Coronary artery (tissue), 2 donors: ENCODE data around the gene PRKAR1A.
"Not testable (repeated sequence)": the region's sequence is repeated elsewhere in the genome, so short reads cannot be mapped to it uniquely, and the experiment has no call there.

Experiments used
- DNase-seq: peaks from one replicate; pipeline ENCODE4 v3.0.0-alpha.2; 2017; ENCODE audit warnings: low spot score
- H3K27ac ChIP-seq, 2 donors: fragments of 200-600 bp; sonication (generic); one replicate each; pipeline ENCODE4 v1.5.1; 2016 to 2019
- H3K4me3 ChIP-seq: fragments of 200-600 bp; sonication (generic); 2 replicates; pipeline ENCODE4 v1.5.1; 2016; ENCODE audit warnings: mild to moderate bottlenecking, moderate library complexity
- CTCF ChIP-seq: fragments of 200-600 bp; sonication (generic); IDR thresholded peaks from one replicate; pipeline ENCODE4 v1.5.1; 2019; ENCODE audit warnings: antibody characterized with exemption

PRKAR1A gene

GRCh38 chr17:68578236-68578635 is 66.0 kb downstream of the PRKAR1A start:
- H3K27ac ChIP-seq: no peak overlapping the region
- DNase-seq: no peak
- no peak for TF ChIP-seq CTCF
- no peak overlapping the region for H3K4me3 ChIP-seq

- DNase-seq: no peak
- TF ChIP-seq CTCF: no peak
- no peak overlapping the region for H3K4me3 ChIP-seq
- H3K27ac ChIP-seq: peak overlapping the region in 1 of 2 donors; percentile 73
Measured at GRCh38 chr17:68579194-68579927, 67.1 kb downstream of the PRKAR1A start.

GRCh38 chr17:68580236-68580770 is 68.1 kb downstream of the PRKAR1A start:
- H3K4me3 ChIP-seq: peak overlapping the region; percentile 20
- DNase-seq: peak; percentile 76
- no peak for TF ChIP-seq CTCF
- peak overlapping the region in 1 of 2 donors; percentile 73 for H3K27ac ChIP-seq

GRCh38 chr17:68581863-68582645 is 69.8 kb downstream of the PRKAR1A start:
- H3K27ac ChIP-seq: no peak overlapping the region
- no peak for TF ChIP-seq CTCF
- DNase-seq: no peak
- no peak overlapping the region for H3K4me3 ChIP-seq

GRCh38 chr17:68582867-68583266 is 70.6 kb downstream of the PRKAR1A start:
- not testable (repeated sequence) for H3K27ac ChIP-seq, DNase-seq

GRCh38 chr17:68584581-68585303 is 72.5 kb downstream of the PRKAR1A start:
- no peak for TF ChIP-seq CTCF
- no peak for DNase-seq
- H3K27ac ChIP-seq: no peak overlapping the region

More at GRCh38 chr17:68582867-68583266, 70.6 kb downstream of the PRKAR1A start:
- H3K4me3 ChIP-seq: not testable (repeated sequence)

GRCh38 chr17:68585643-68586042 is 73.4 kb downstream of the PRKAR1A start:
- DNase-seq: no peak
- Histone ChIP-seq H3K4me3 (no peak overlapping the region), H3K27ac (no peak overlapping the region)
- no peak for TF ChIP-seq CTCF

More at GRCh38 chr17:68584581-68585303, 72.5 kb downstream of the PRKAR1A start:
- no peak overlapping the region for H3K4me3 ChIP-seq
